WTC11 (cell line): ENCODE results near the gene MGAT2.
A peak's percentile ranks its signal among the peaks of the same experiment; 100 is the strongest.

Experiments used
- ATF1 ChIP-seq: sonication (generic); formaldehyde crosslinking; IDR thresholded peaks from 2 replicates; pipeline ENCODE4 v1.8.1; 2023; ENCODE audit warnings: mild to moderate bottlenecking, moderate library complexity, missing genetic modification reagents
- ATF2 ChIP-seq: sonication (generic); formaldehyde crosslinking; IDR thresholded peaks from 2 replicates; pipeline ENCODE4 v1.8.1; 2022; ENCODE audit warnings: low read depth, missing genetic modification reagents, borderline replicate concordance
- CREB1 ChIP-seq: sonication (generic); formaldehyde crosslinking; IDR thresholded peaks from 2 replicates; pipeline ENCODE4 v1.8.0; 2023; ENCODE audit warnings: mild to moderate bottlenecking, missing genetic modification reagents
- CTCF ChIP-seq: fragments of 200-600 bp; IDR thresholded peaks from 2 replicates; pipeline ENCODE4 v1.8.0; 2022; ENCODE audit warnings: antibody characterized with exemption
- ETV6 ChIP-seq: sonication (generic); formaldehyde crosslinking; IDR thresholded peaks from 2 replicates; pipeline ENCODE4 v1.8.1; 2022; ENCODE audit warnings: mild to moderate bottlenecking, missing genetic modification reagents
- MAX ChIP-seq: sonication (generic); formaldehyde crosslinking; IDR thresholded peaks from 2 replicates; pipeline ENCODE4 v1.8.0; 2022; ENCODE audit warnings: mild to moderate bottlenecking, missing genetic modification reagents
- SMAD3 ChIP-seq: sonication (generic); formaldehyde crosslinking; IDR thresholded peaks from 2 replicates; pipeline ENCODE4 v1.8.0; 2022; ENCODE audit warnings: missing genetic modification reagents, mild to moderate bottlenecking, borderline replicate concordance
- TEAD4 ChIP-seq: sonication (generic); formaldehyde crosslinking; IDR thresholded peaks from 2 replicates; pipeline ENCODE4 v1.8.0; 2022; ENCODE audit warnings: mild to moderate bottlenecking, missing genetic modification reagents
- ZNF121 ChIP-seq: sonication (generic); formaldehyde crosslinking; IDR thresholded peaks from 2 replicates; pipeline ENCODE4 v1.8.0; 2023; ENCODE audit warnings: missing genetic modification reagents
- ZNF425 ChIP-seq: fragments of 250-450 bp; sonication (Bioruptor Pico); conservative IDR thresholded peaks from 2 replicates; pipeline ENCODE4 v1.9.0; 2021; ENCODE audit warnings: mild to moderate bottlenecking

- TF ChIP-seq CTCF: no peak
- no peak for TF ChIP-seq ZNF121 (CRISPR knock-in tag)
- peak; percentile 4; the same call in 1 of the 2 replicates for TF ChIP-seq SMAD3 (CRISPR knock-in tag)
- TF ChIP-seq TEAD4 (CRISPR knock-in tag): no peak
- TF ChIP-seq CREB1 (CRISPR knock-in tag): no peak
- TF ChIP-seq ZNF425 (CRISPR knock-in tag): no peak
- TF ChIP-seq MAX: peak; percentile 70
- no peak for TF ChIP-seq ATF1
- no peak for TF ChIP-seq ETV6
- TF ChIP-seq ATF2: 0 out of 2 replicates have a peak, but pooled peaks have one; percentile 53
These were observed at the start of gene MGAT2, which contains the start of gene RPL36AL for GRCh38 chr14:49620182-49621113.
